ENCODE measurements around the gene LY6G6C.

DNA sequence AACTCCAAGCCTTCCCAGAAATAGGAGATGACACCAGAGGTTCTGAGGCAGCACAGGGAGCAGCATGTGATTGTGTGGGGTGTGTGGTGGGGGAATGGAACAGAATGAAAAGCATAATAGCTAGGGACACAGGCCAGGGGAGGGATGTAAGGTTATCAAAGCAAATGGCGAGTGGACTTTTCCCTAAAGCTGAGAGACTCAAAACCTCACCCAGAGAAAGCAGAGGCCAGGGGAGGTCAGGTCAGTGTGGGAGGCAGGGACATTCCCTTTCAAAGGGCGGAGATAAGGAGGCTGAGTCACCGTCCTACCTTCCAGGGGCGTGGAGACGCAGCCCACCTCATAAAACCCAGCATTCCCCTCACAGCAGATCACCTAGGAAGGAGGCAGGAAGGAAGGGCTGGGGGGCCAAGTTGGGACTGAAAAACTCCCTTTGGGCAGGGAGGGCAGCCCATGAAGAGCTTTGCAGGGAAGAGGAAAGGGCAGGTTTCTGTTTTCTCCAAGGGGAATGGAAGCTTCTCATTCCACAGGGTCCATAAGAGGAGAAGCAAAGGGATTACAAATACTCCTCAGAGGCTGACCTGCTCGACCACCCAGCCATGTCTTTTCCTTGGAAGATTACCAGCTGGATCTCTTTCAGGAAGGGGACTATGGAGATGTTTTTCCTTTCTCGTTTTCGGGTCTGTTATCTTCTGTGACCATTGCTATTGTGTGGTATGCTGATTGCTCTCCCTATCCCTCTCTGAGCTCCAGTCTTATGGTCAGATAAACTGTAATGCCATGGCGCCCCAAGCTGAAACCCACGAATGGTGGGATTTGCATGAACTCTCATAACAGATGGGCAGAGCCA, 31.1 kb downstream of the LY6G6C start:
- TF ChIP-seq, protein P1, sequence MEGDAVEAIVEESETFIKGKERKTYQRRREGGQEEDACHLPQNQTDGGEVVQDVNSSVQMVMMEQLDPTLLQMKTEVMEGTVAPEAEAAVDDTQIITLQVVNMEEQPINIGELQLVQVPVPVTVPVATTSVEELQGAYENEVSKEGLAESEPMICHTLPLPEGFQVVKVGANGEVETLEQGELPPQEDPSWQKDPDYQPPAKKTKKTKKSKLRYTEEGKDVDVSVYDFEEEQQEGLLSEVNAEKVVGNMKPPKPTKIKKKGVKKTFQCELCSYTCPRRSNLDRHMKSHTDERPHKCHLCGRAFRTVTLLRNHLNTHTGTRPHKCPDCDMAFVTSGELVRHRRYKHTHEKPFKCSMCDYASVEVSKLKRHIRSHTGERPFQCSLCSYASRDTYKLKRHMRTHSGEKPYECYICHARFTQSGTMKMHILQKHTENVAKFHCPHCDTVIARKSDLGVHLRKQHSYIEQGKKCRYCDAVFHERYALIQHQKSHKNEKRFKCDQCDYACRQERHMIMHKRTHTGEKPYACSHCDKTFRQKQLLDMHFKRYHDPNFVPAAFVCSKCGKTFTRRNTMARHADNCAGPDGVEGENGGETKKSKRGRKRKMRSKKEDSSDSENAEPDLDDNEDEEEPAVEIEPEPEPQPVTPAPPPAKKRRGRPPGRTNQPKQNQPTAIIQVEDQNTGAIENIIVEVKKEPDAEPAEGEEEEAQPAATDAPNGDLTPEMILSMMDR (conservative IDR thresholded peaks at IDR 0.05; ENCODE audit: low read depth, low read length) = no peak
- TF ChIP-seq EZH2 (IDR thresholded peaks at IDR 0.05; ENCODE audit: low read length, unreplicated experiment) = no peak

Measured in PC-3 (cell line).